BJ (cell line): ENCODE measurements around the gene ADGRV1. TPM values are rescaled to one million over a fixed set of nuclear protein-coding genes. Genes with fewer than 3 reads are reported as not detected.
A peak's percentile ranks its signal among the peaks of the same experiment; 100 is the strongest.

Source experiments
- CTCF ChIA-PET: fragments of 350-600 bp; formaldehyde crosslinking; extraction: SDS; loops from one replicate; lab custom pipeline; 2021; ENCODE audit warnings: antibody characterized with exemption, inconsistent platforms; lab: Yijun Ruan, JAX
- POLR2A ChIA-PET: fragments of 300-600 bp; sonication (Branson Sonifier 250); formaldehyde crosslinking; extraction: SDS; loops from one replicate; lab custom pipeline; 2021; ENCODE audit warnings: antibody characterized with exemption; lab: Charles Lee
- DNase-seq: peaks from one replicate; pipeline ENCODE4 v3.0.0-alpha.2; 2011; ENCODE audit warnings: low read depth
- H3K27me3 ChIP-seq: 2 replicates; pipeline ENCODE4 v1.6.0; 2011; ENCODE audit warnings: low read length; ENCODE audit not compliant: control insufficient read depth, insufficient read depth
- H3K36me3 ChIP-seq: 2 replicates; pipeline ENCODE4 v1.5.1; 2011; ENCODE audit warnings: low read length; ENCODE audit not compliant: control insufficient read depth, insufficient read depth
- H3K4me3 ChIP-seq: 2 replicates; pipeline ENCODE4 v1.5.1; 2011; ENCODE audit warnings: low read depth, mild to moderate bottlenecking, control low read depth, low read length
- polyA plus RNA-seq: library from polyadenylated mRNA; depleted of rRNA; stranded (reverse); fragments of >200 nt; gene quantifications from 2 replicates; pipeline ENCODE4 v1.2.3, GENCODE V29; 2011
- TF ChIP-seq, protein P1 (sequence below): IDR thresholded peaks from 2 replicates; pipeline ENCODE4 v1.5.1; 2011; ENCODE audit warnings: low read depth, mild to moderate bottlenecking, control low read depth, inconsistent platforms, low read length, moderate library complexity; ENCODE audit not compliant: insufficient read depth

Gene ADGRV1
- polyA plus RNA-seq, 1 experiment = 0.15 TPM

DNA sequence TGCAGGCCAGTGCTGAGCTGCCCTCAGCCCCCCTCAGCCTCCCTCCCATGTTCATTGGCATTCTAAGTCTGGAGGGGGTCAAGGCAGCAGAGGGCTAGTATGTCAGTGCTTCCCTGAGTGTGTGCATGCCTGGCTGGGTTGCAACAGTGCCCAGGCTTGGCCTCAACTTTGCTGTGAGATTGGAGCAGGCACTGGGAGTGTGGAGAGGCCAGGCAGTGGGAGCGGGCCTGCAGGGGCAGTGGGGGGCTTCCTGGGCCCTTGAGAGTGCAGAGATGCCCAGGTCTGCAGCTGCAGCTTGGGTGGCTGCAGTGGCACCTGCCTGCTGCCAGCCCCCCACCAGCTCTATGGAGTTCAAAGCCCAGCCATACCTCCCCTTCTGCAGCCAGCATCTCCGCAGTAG is 585.2 kb downstream of the ADGRV1 start:
- Histone ChIP-seq H3K27me3 (no peaks in the 10 kb centered on the region), H3K4me3 (no peak overlapping the region), H3K36me3 (no peaks in the 10 kb centered on the region)
- no peak for DNase-seq
- ChIA-PET CTCF (interaction anchor here (1.1 to 1.6 kb wide), 2 partner anchors 9 to 34 kb away, joined by 4 to 5 read pairs; no protein-coding TSS in a partner anchor), POLR2A (no interaction called here)
- TF ChIP-seq, protein P1, sequence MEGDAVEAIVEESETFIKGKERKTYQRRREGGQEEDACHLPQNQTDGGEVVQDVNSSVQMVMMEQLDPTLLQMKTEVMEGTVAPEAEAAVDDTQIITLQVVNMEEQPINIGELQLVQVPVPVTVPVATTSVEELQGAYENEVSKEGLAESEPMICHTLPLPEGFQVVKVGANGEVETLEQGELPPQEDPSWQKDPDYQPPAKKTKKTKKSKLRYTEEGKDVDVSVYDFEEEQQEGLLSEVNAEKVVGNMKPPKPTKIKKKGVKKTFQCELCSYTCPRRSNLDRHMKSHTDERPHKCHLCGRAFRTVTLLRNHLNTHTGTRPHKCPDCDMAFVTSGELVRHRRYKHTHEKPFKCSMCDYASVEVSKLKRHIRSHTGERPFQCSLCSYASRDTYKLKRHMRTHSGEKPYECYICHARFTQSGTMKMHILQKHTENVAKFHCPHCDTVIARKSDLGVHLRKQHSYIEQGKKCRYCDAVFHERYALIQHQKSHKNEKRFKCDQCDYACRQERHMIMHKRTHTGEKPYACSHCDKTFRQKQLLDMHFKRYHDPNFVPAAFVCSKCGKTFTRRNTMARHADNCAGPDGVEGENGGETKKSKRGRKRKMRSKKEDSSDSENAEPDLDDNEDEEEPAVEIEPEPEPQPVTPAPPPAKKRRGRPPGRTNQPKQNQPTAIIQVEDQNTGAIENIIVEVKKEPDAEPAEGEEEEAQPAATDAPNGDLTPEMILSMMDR = no peak

DNA sequence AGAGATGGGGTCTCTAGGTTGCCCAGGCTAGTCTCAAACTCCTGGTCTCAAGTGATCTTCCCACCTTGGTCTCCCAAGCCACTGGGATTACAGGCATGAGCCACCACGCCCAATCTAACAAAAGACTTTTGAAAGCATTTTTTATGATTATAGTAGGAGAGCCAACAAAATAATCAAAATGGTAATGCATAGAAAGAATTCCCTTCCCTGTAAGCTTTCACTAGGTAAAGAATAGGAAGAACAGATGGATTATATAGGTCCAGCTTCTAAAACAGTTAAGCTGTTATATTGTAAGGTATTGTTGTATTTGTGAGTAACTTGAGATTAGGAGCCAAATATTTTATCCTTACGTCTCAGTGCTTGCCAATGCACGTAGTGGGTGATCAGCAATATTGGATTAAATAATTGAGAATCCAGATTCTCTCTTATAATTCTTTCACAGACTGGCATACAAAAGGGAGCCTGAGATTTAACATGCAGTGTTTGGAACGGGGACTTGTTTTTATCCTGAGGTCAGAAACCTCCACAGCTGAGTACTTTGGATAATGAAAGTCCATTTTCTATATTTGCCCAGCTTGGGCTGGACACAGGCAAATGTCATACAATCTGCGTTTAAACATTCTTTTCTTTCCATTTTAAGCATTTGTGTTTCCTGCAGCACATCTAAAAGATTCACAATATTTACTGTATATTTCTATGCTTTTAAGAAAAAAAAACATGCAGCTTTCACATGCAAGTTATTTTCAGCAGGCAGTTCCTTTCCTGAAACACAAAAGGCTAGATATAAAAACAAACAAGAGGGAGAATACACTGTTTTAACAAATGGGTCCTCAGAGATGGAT is 586.1 kb downstream of the ADGRV1 start:
- ChIA-PET POLR2A (interaction anchor here (0.6 kb wide), 1 partner anchor 155 kb away, joined by 9 read pairs; no protein-coding TSS in a partner anchor), CTCF (interaction anchor here (1.0 to 1.6 kb wide), 3 partner anchors 10 to 241 kb away, joined by 4 to 5 read pairs (median 4); no protein-coding TSS in a partner anchor)
- Histone ChIP-seq H3K27me3 (no peaks in the 10 kb centered on the region), H3K36me3 (no peaks in the 10 kb centered on the region), H3K4me3 (no peak overlapping the region)
- TF ChIP-seq, protein P1 = no peak
- no peak for DNase-seq

DNA sequence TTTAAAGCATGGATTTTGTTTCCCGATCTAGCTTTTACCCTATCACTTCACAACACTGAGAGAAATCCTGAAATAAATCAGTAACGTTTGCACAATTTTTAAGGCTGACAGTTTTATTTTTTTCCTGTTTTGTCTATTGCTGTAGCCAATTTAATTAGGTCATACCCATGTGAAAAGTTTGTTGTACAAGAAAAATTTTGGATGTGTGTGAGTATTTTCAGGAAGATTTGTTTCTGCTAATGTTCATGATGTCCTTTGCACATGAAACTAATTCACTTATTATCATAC is 586.7 kb downstream of the ADGRV1 start:
- POLR2A ChIA-PET = interaction anchor here (0.6 kb wide), 1 partner anchor 155 kb away, joined by 9 read pairs; no protein-coding TSS in a partner anchor
- no peak for DNase-seq
- H3K4me3 ChIP-seq = no peak overlapping the region
- no peaks in the 10 kb centered on the region for H3K36me3 ChIP-seq
- H3K27me3 ChIP-seq = no peaks in the 10 kb centered on the region
- CTCF ChIA-PET = interaction anchor here (1.0 kb wide), 1 partner anchor 240 kb away, joined by 4 read pairs; no protein-coding TSS in a partner anchor
- TF ChIP-seq, protein P1 = no peak

DNA sequence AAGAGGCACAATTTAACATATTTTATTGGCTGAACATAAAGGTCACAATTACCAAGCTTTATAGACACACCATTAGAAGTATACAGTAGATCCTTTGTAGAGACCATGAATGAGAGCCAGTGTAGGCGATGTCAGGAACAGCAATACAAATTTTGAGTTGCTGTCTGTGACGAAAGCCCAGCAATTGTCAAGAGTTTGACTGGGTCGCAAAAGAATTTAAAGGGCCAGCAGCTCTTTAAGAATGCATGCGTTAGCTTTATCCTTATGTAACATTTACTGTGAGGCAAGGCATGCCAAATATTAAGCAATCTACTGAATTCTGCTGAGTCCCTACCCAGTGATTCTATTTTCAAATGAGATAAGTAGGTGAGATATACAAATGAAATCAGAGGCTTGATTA is 587.6 kb downstream of the ADGRV1 start:
- ChIA-PET CTCF (interaction anchor here (1.5 kb wide), 1 partner anchor 9 kb away, joined by 5 read pairs; no protein-coding TSS in a partner anchor), POLR2A (interaction anchor here (0.7 kb wide), 1 partner anchor 20 kb away, joined by 3 read pairs; no protein-coding TSS in a partner anchor)
- H3K27me3 ChIP-seq = no peaks in the 10 kb centered on the region
- DNase-seq = no peak
- no peaks in the 10 kb centered on the region for H3K36me3 ChIP-seq
- no peak overlapping the region for H3K4me3 ChIP-seq
- TF ChIP-seq, protein P1 = no peak

DNA sequence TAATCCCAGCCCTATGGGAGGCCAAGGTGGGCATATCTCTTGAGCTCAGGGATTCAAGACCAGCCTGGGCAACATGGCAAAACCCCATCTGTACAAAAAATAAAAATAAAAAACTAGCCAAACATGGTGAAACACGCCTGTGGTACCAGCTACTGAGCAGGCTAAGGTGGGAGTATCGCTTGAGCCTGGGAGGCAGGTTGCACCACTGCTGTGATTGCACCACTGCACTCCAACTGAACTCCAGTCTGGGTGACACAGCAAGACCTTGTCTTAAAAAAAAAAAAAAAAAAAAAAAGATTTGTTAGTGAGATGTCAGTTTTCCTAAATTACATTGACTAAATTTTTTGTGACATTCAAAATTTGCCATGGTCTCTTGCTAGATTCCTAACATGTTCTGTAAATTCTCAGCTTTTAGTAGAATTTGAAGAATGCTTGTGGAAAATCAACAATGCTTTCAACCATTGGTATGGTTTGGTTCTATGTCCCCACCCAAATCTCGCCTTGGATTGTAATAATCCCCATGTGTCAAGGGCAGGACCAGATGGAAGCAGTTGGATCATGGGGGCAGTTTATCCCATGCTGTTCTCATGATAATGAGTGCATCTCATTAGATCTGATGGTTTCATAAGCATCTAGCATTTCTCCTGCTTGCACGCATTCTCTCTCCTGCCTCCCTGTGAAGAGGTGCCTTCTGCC is 588.5 kb downstream of the ADGRV1 start:
- POLR2A ChIA-PET = interaction anchor here (0.7 to 0.8 kb wide), 3 partner anchors 21 to 236 kb away, joined by 3 to 20 read pairs (median 17); partner anchors contain the start of gene ARRDC3
- TF ChIP-seq, protein P1 = no peak
- peak; percentile 75 for DNase-seq
- CTCF ChIA-PET = interaction anchor here (1.5 kb wide), 1 partner anchor 10 kb away, joined by 5 read pairs; no protein-coding TSS in a partner anchor
- Histone ChIP-seq H3K4me3 (no peak overlapping the region), H3K36me3 (no peaks in the 10 kb centered on the region), H3K27me3 (no peaks in the 10 kb centered on the region)
